GM18861 (cell line): ENCODE measurements around the gene SEPTIN12.
"Not testable (repeated sequence)": the region's sequence is repeated elsewhere in the genome, so short reads cannot be mapped to it uniquely, and the experiment has no call there.

Source experiments
- ATAC-seq: cut with Tn5 transposase; IDR thresholded peaks from one replicate; pipeline ENCODE4 v1.9.1; 2021; ENCODE audit not compliant: unreplicated experiment

The SEPTIN12 gene

GRCh38 chr16:4760221-4760910 is 27.8 kb downstream of the SEPTIN12 start:
- no peak for ATAC-seq

- no peak for ATAC-seq
Measured at GRCh38 chr16:4755687-4756086, 32.5 kb downstream of the SEPTIN12 start.

GRCh38 chr16:4754865-4755264 is 33.3 kb downstream of the SEPTIN12 start:
- no peak for ATAC-seq

- no peak for ATAC-seq
Measured at GRCh38 chr16:4753227-4753626, 34.9 kb downstream of the SEPTIN12 start.

GRCh38 chr16:4752351-4753100 is 35.6 kb downstream of the SEPTIN12 start:
- no peak for ATAC-seq

GRCh38 chr16:4750896-4751295 is 37.2 kb downstream of the SEPTIN12 start:
- ATAC-seq, result no peak

GRCh38 chr16:4749700-4750257 is 38.4 kb downstream of the SEPTIN12 start:
- ATAC-seq, result no peak

GRCh38 chr16:4748682-4749411 is 39.3 kb downstream of the SEPTIN12 start:
- no peak for ATAC-seq

GRCh38 chr16:4747906-4748681 is 40.1 kb downstream of the SEPTIN12 start:
- no peak for ATAC-seq

GRCh38 chr16:4746991-4747574 is 41.1 kb downstream of the SEPTIN12 start:
- no peak for ATAC-seq

GRCh38 chr16:4746215-4746614 is 41.9 kb downstream of the SEPTIN12 start:
- no peak for ATAC-seq

GRCh38 chr16:4745274-4745569 is 42.9 kb downstream of the SEPTIN12 start:
- ATAC-seq, result no peak

- no peak for ATAC-seq
Measured at GRCh38 chr16:4744555-4745273, 43.4 kb downstream of the SEPTIN12 start.

GRCh38 chr16:4743226-4743878 is 44.8 kb downstream of the SEPTIN12 start:
- no peak for ATAC-seq

GRCh38 chr16:4738370-4738769 is 49.8 kb downstream of the SEPTIN12 start:
- ATAC-seq, result not testable (repeated sequence)

- ATAC-seq, result no peak
Measured at GRCh38 chr16:4737545-4737944, 50.6 kb downstream of the SEPTIN12 start.

- ATAC-seq, result no peak
Measured at GRCh38 chr16:4736546-4736945, 51.6 kb downstream of the SEPTIN12 start.

GRCh38 chr16:4734730-4735535 is 53.2 kb downstream of the SEPTIN12 start:
- ATAC-seq, result peak; percentile 33
